ENCODE results near the gene REPS1.

GRCh38 chr6:138920906-138921305 lies 67.1 kb downstream of the REPS1 start:
- no peak for TF ChIP-seq EZH2 (IDR thresholded peaks at IDR 0.05; ENCODE audit: low read length, unreplicated experiment)
- no peak for TF ChIP-seq CTCF (conservative IDR thresholded peaks at IDR 0.05; ENCODE audit: low read depth, low read length)
- TF ChIP-seq EZH2phosphoT487 (IDR thresholded peaks at IDR 0.05; ENCODE audit: borderline replicate concordance, low read length): no peak

All from PC-3 (cell line).